ENCODE measurements around the gene FAAP20.

- TF ChIP-seq CTCF (conservative IDR thresholded peaks at IDR 0.05; ENCODE audit: low read depth in 2 of 2) = no peak
- TF ChIP-seq POLR2AphosphoS5 (IDR thresholded peaks at IDR 0.05; ENCODE audit: low read depth) = no peak
- no peak for TF ChIP-seq EZH2 (IDR thresholded peaks at IDR 0.05; ENCODE audit: low read depth, unreplicated experiment)
- TF ChIP-seq ZNF114 (CRISPR knock-in tag; IDR thresholded peaks at IDR 0.05) = no peak
Observed at GRCh38 chr1:2184934-2185333, 9.6 kb downstream of the FAAP20 start.
